HepG2 (cell line): ENCODE data around the gene TOR4A. TPM values are rescaled to one million over a fixed set of nuclear protein-coding genes. Genes with fewer than 3 reads are reported as not detected.

ENCODE experiments used
- CBFB ChIP-seq: sonication (generic); formaldehyde crosslinking; IDR thresholded peaks from 2 replicates; pipeline ENCODE4 v1.4.0; 2020; ENCODE audit warnings: missing genetic modification reagents
- EEA1 ChIP-seq: sonication (generic); formaldehyde crosslinking; IDR thresholded peaks from 2 replicates; pipeline ENCODE4 v1.5.1; 2020; ENCODE audit warnings: mild to moderate bottlenecking, missing genetic modification reagents, borderline replicate concordance
- ERF ChIP-seq: IDR thresholded peaks from 2 replicates; pipeline ENCODE4 v1.6.1; 2018; ENCODE audit warnings: missing biosample characterization, missing genetic modification reagents
- FOXP1 ChIP-seq, 2 experiments: fragments of 450-650 bp in 1 of 2; IDR thresholded peaks; 2 replicates each; pipeline ENCODE4 v1.6.1; 2017 to 2018; ENCODE audit warnings: antibody characterized with exemption in 1 of 2
- HMGA1 ChIP-seq: sonication (generic); formaldehyde crosslinking; conservative IDR thresholded peaks from 2 replicates; pipeline ENCODE4 v1.4.0; 2020; ENCODE audit warnings: missing genetic modification reagents
- MBNL3 ChIP-seq: fragments of 250-450 bp; sonication (Bioruptor Pico); conservative IDR thresholded peaks from 2 replicates; pipeline ENCODE4 v1.8.0; 2022; ENCODE audit warnings: mild to moderate bottlenecking, inconsistent platforms
- MIER2 ChIP-seq: IDR thresholded peaks from 2 replicates; pipeline ENCODE4 v1.6.1; 2016; ENCODE audit warnings: missing biosample characterization, missing genetic modification reagents
- NFIB ChIP-seq: sonication (generic); formaldehyde crosslinking; IDR thresholded peaks from 2 replicates; pipeline ENCODE4 v1.9.0; 2021; ENCODE audit warnings: missing genetic modification reagents, mild to moderate bottlenecking, borderline replicate concordance
- NFRKB ChIP-seq: fragments of 450-650 bp; IDR thresholded peaks from 2 replicates; pipeline ENCODE4 v1.6.1; 2017
- NFYC ChIP-seq: IDR thresholded peaks from 2 replicates; pipeline ENCODE4 v1.6.1; 2016; ENCODE audit warnings: missing genetic modification reagents, missing compliant biosample characterization
- PITX1 ChIP-seq: sonication (generic); formaldehyde crosslinking; IDR thresholded peaks from 2 replicates; pipeline ENCODE4 v1.5.1; 2020; ENCODE audit warnings: mild to moderate bottlenecking, missing genetic modification reagents
- RAD21 ChIP-seq: fragments of 450-650 bp; formaldehyde crosslinking; IDR thresholded peaks from 2 replicates; pipeline ENCODE4 v1.5.0; 2020; ENCODE audit warnings: mild to moderate bottlenecking
- SOX6 ChIP-seq, 2 experiments: fragments of 450-650 bp in 1 of 2; sonication (generic) in 1 of 2; formaldehyde crosslinking in 1 of 2; IDR thresholded peaks; 2 replicates each; pipeline versions ENCODE4 v1.4.0 to v1.6.1; 2017 to 2020; ENCODE audit warnings: antibody characterized with exemption in 1 of 2, mild to moderate bottlenecking in 1 of 2, missing genetic modification reagents in 1 of 2
- ZBTB1 ChIP-seq: sonication (generic); formaldehyde crosslinking; IDR thresholded peaks from 2 replicates; pipeline ENCODE4 v1.4.0; 2020; ENCODE audit warnings: missing genetic modification reagents, borderline replicate concordance
- ZNF335 ChIP-seq: sonication (generic); formaldehyde crosslinking; IDR thresholded peaks from 2 replicates; pipeline ENCODE4 v1.4.0; 2020; ENCODE audit warnings: missing genetic modification reagents
- ZNF430 ChIP-seq: sonication (generic); formaldehyde crosslinking; IDR thresholded peaks from 2 replicates; pipeline ENCODE4 v1.9.0; 2021; ENCODE audit warnings: mild to moderate bottlenecking, missing genetic modification reagents
- ZNF619 ChIP-seq: sonication (generic); formaldehyde crosslinking; IDR thresholded peaks from 2 replicates; pipeline ENCODE4 v1.4.0; 2020; ENCODE audit warnings: mild to moderate bottlenecking, missing genetic modification reagents
- ZNF768 ChIP-seq: sonication (generic); formaldehyde crosslinking; IDR thresholded peaks from 2 replicates; pipeline ENCODE4 v1.4.0; 2020; ENCODE audit warnings: missing genetic modification reagents
- ZNF775 ChIP-seq: sonication (generic); formaldehyde crosslinking; IDR thresholded peaks from 2 replicates; pipeline ENCODE4 v1.4.0; 2020; ENCODE audit warnings: missing genetic modification reagents, mild to moderate bottlenecking, moderate library complexity, borderline replicate concordance
- ZSCAN20 ChIP-seq: sonication (generic); formaldehyde crosslinking; IDR thresholded peaks from 2 replicates; pipeline ENCODE4 v1.4.0; 2020; ENCODE audit warnings: missing genetic modification reagents, mild to moderate bottlenecking, borderline replicate concordance
- ZSCAN30 ChIP-seq: sonication (generic); formaldehyde crosslinking; IDR thresholded peaks from 2 replicates; pipeline ENCODE4 v1.5.0; 2020; ENCODE audit warnings: mild to moderate bottlenecking, missing genetic modification reagents
- polyA plus RNA-seq, 8 experiments: library from polyadenylated mRNA; depleted of rRNA in 3 of 8; stranded (reverse) in 7 of 8; unstranded in 1 of 8; fragments of >200 nt; fragmentation: Illumina TruSeq in 4 of 8; extraction: Trizol in 4 of 8; gene quantifications; 2 replicates each; pipeline versions ENCODE4 v1.2.1 to v1.2.3, GENCODE V29; 2011 to 2016; ENCODE audit warnings: low read depth in 4 of 8, missing spikeins in 1 of 8, mixed read lengths in 1 of 8; ENCODE audit not compliant: insufficient read depth in 1 of 8
- total RNA-seq, 5 experiments: library from RNA; depleted of rRNA; stranded (reverse); fragments of >200 nt; fragmentation: Illumina TruSeq; extraction: Trizol; gene quantifications; 2 replicates each; pipeline ENCODE4 v1.2.3, GENCODE V29; 2016; ENCODE audit warnings: low read depth in 1 of 5
- TF ChIP-seq, protein P1 (sequence below), 2 experiments: sonication (generic) in 1 of 2; formaldehyde crosslinking in 1 of 2; IDR thresholded peaks; 2 replicates each; pipeline versions ENCODE4 v1.4.0 to v1.6.1; 2016 to 2020; ENCODE audit warnings: borderline replicate concordance in 1 of 2, low read depth in 1 of 2, mild to moderate bottlenecking in 1 of 2, missing genetic modification reagents in 1 of 2
- TF ChIP-seq, protein P2 (sequence below): sonication (generic); formaldehyde crosslinking; IDR thresholded peaks from 2 replicates; pipeline ENCODE4 v1.5.0; 2020; ENCODE audit warnings: mild to moderate bottlenecking, low read depth, missing genetic modification reagents, borderline replicate concordance
- TF ChIP-seq, protein P3 (sequence below): sonication (generic); formaldehyde crosslinking; IDR thresholded peaks from 2 replicates; pipeline ENCODE4 v1.5.0; 2020; ENCODE audit warnings: missing genetic modification reagents

Gene TOR4A
- total and polyA plus RNA-seq, 2 of the 13 experiments (the other 11 are each of a cell fraction or from before 2014, with no cell fraction given) = 11.1 to 14.2 TPM

DNA sequence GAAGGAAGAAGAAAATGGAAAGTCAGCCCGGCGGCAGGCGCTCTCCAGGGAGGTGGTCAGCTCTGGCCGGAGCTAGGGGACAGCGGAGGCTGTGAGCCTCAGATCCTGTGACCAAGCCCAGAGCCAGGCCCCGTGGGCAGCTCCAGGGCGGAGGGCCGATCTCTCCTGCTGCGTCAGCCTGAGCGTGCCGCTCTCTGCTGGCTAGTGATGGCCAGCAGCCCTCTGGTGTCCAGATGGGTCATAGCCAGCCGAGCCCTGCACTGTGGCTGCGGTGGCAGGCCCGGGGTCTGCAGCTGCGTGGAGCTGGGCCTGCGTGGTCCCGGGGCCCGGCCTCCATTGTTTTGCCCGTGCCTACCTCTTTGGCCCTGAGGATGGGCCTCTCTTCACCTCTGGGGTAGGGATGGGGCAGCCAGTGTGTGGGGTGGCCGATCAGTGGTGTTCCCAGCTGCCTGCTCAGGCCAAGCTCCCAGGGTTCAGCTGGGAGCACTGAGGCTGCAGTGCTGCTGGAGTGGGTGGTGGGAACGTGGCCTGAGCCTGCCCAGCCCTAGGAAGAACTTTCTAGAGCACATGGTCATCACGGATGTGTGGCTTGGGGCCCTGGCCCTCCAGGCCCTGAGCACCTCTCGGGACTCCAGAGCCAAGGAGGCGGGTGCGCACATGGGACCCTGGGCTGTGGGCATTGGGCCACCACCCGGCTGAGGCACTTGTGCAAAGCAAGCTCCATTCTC lies 41.6 kb downstream of the TOR4A start (continued):
- TF ChIP-seq, protein P1, sequence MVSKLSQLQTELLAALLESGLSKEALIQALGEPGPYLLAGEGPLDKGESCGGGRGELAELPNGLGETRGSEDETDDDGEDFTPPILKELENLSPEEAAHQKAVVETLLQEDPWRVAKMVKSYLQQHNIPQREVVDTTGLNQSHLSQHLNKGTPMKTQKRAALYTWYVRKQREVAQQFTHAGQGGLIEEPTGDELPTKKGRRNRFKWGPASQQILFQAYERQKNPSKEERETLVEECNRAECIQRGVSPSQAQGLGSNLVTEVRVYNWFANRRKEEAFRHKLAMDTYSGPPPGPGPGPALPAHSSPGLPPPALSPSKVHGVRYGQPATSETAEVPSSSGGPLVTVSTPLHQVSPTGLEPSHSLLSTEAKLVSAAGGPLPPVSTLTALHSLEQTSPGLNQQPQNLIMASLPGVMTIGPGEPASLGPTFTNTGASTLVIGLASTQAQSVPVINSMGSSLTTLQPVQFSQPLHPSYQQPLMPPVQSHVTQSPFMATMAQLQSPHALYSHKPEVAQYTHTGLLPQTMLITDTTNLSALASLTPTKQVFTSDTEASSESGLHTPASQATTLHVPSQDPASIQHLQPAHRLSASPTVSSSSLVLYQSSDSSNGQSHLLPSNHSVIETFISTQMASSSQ (IDR thresholded peaks at IDR 0.05; ENCODE audit: low read depth) = no peak
- TF ChIP-seq, protein P1 (CRISPR knock-in tag; IDR thresholded peaks at IDR 0.05; ENCODE audit: borderline replicate concordance) = no peak
- TF ChIP-seq, protein P2, sequence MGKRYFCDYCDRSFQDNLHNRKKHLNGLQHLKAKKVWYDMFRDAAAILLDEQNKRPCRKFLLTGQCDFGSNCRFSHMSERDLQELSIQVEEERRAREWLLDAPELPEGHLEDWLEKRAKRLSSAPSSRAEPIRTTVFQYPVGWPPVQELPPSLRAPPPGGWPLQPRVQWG (CRISPR knock-in tag) = no peak
- TF ChIP-seq ERF (CRISPR knock-in tag) (no peak), HMGA1 (CRISPR knock-in tag) (no peak), ZNF335 (CRISPR knock-in tag) (no peak), CBFB (CRISPR knock-in tag) (peak; percentile 46; the same call in 1 of the 2 replicates), ZNF619 (CRISPR knock-in tag) (no peak), SOX6 (IDR thresholded peaks at IDR 0.05) (no peak), SOX6 (CRISPR knock-in tag; IDR thresholded peaks at IDR 0.05) (peak; percentile 40; the same call in 1 of the 2 replicates), MIER2 (CRISPR knock-in tag) (no peak), MBNL3 (CRISPR knock-in tag) (no peak), EEA1 (CRISPR knock-in tag) (no peak), NFYC (CRISPR knock-in tag) (no peak), RAD21 (CRISPR knock-in tag) (peak; percentile 85), ZSCAN20 (CRISPR knock-in tag) (no peak), NFIB (CRISPR knock-in tag) (no peak), ZSCAN30 (CRISPR knock-in tag) (no peak), PITX1 (CRISPR knock-in tag) (no peak), ZNF775 (CRISPR knock-in tag) (no peak), FOXP1 (IDR thresholded peaks at IDR 0.05) (no peak), FOXP1 (CRISPR knock-in tag; IDR thresholded peaks at IDR 0.05) (no peak), ZBTB1 (CRISPR knock-in tag) (no peak), ZNF430 (CRISPR knock-in tag) (no peak), ZNF768 (0 out of 2 replicates have a peak, but pooled peaks have one; percentile 20), NFRKB (no peak)
- TF ChIP-seq, protein P3, sequence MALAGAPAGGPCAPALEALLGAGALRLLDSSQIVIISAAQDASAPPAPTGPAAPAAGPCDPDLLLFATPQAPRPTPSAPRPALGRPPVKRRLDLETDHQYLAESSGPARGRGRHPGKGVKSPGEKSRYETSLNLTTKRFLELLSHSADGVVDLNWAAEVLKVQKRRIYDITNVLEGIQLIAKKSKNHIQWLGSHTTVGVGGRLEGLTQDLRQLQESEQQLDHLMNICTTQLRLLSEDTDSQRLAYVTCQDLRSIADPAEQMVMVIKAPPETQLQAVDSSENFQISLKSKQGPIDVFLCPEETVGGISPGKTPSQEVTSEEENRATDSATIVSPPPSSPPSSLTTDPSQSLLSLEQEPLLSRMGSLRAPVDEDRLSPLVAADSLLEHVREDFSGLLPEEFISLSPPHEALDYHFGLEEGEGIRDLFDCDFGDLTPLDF = no peak
